GM20000 (cell line): ENCODE measurements around the gene CLEC6A.
A peak's percentile ranks its signal among the peaks of the same experiment; 100 is the strongest.
"Not testable (repeated sequence)": the region's sequence is repeated elsewhere in the genome, so short reads cannot be mapped to it uniquely, and the experiment has no call there.

Source experiments
- DNase-seq: peaks from one replicate; pipeline ENCODE4 v3.0.0; 2012; ENCODE audit warnings: low spot score
- TF ChIP-seq, protein P1 (sequence below): IDR thresholded peaks from 2 replicates; pipeline ENCODE4 v1.5.1; 2012; ENCODE audit warnings: mild to moderate bottlenecking, control low read depth; ENCODE audit errors: extremely low read depth, missing control alignments

CLEC6A gene

DNA sequence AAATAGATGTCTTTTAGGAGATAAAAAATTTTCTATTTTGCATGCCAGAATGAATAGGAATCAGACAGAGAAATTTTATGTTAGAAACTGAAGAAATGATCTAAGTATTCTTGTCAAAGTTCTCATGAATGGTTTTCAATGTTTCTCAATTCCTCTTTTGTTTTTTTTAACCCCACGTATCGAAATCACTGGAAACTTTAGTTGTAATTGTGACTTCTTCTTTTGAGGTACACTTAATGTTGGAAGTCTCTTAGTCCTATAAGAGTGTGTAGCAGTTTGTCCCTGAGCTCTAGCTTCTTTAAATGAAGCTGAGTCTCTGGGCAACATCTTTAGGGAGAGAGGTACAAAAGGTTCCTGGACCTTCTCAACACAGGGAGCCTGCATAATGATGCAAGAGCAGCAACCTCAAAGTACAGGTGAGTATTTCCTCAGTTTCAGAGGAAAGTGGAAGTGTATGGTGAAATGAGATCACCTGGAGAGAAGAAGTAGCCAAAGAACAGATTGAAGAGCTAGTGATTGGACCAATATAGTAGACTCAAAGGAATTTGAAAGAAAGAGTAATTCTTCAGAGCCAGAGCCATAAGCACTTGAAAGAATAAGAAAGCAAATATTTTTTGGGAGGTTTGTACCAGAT is at the start of gene CLEC6A:
Gene CLEC6A, plus strand, starts transcription at position 236 of the 634 bp plus-strand sequence. Its CDS starts 150 bp downstream, at position 386.
- TF ChIP-seq, protein P1, sequence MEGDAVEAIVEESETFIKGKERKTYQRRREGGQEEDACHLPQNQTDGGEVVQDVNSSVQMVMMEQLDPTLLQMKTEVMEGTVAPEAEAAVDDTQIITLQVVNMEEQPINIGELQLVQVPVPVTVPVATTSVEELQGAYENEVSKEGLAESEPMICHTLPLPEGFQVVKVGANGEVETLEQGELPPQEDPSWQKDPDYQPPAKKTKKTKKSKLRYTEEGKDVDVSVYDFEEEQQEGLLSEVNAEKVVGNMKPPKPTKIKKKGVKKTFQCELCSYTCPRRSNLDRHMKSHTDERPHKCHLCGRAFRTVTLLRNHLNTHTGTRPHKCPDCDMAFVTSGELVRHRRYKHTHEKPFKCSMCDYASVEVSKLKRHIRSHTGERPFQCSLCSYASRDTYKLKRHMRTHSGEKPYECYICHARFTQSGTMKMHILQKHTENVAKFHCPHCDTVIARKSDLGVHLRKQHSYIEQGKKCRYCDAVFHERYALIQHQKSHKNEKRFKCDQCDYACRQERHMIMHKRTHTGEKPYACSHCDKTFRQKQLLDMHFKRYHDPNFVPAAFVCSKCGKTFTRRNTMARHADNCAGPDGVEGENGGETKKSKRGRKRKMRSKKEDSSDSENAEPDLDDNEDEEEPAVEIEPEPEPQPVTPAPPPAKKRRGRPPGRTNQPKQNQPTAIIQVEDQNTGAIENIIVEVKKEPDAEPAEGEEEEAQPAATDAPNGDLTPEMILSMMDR = no peak
- DNase-seq = peak; percentile 7

DNA sequence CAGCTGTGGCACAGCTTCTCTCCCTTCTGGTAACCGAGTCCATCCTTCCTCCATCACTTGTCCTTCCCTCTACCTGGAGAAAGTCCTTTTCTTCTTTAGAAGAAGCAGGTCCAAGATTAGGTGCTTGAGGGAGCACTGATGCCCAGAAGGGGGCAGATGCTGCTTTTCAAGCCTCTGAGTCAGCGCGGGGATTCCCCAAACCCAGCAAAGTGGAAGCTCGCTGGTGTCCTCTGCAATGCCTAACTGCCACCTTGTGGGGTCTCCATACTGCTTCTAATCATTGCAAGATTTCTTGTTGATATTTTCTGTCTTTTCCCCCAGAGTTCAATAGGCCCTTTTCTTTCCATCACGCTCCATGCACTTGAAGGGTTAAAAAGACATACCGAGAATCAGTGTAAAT is 36.2 kb upstream of the CLEC6A start:
- DNase-seq = not testable (repeated sequence)

DNA sequence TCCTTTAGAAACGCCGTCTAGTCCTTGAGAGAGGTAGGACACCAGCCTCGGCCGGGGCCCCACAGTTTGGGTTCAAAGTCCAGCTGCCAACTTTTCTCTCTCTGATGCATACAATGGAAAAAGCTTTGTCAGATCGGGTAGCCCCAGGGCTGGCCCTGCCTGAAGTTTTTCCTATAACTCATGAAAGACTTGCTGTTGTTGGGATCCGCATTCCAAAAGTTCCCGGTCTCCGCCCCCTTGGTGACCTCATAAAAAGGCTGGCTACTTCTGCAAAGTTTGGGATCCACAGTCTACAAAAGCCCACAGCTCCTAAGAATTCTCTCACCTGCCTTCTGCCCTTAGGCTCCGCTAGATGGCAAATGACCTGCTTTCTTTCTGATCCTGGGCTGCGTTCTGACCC is 35.3 kb upstream of the CLEC6A start:
- TF ChIP-seq, protein P1 = no peak
- DNase-seq = no peak

DNA sequence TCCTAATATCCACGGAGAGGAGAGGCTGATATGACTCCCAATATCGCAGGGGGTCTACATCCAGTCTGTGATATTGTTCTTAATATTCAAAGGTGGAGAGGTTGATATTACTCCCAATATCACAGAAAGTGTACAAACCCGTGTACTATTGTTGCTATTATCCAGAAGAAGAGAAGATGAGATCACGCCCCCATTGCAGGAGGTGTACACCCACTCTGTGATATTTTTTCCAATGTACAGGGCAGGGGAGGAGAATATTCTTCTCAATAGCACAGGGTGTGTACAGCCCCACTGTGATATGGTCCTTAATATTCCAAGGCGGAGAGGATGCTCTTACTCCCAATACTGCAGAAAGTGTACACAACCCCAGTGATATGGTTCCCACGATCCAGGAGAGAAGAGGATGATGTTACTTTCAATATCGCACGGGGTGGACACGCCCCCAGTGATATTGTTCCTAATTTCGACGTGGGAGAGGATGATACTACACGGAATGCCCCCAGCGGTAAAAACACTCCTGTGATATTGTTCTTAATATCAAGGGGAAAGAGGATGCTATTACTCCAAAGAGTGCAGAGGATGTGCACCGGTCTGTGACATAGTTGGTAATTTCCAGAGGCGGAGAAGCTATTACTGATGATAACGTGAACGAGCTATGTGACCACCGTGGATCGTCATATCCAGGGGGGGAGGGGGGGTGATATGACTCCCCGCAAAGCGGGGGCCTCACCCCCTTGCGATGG is 11.1 kb upstream of the CLEC6A start:
- DNase-seq = not testable (repeated sequence)

DNA sequence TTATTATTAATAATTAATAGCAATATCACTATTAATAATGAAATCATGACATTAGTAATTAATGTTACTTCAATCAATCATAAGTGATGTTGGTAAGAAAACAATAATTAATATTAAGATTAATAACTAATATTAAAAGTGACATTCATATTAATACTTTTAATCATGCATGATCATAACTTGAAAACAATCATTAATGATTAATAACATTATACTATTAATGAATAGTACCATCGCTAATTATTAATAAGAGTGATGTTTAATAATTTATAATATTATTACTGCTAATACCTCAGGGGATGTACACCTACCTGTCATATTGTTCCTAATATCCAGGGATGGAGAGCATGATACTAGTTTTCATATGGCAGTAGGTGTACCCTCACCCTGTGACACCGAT is 10.0 kb upstream of the CLEC6A start:
- DNase-seq = no peak
- TF ChIP-seq, protein P1 = no peak

DNA sequence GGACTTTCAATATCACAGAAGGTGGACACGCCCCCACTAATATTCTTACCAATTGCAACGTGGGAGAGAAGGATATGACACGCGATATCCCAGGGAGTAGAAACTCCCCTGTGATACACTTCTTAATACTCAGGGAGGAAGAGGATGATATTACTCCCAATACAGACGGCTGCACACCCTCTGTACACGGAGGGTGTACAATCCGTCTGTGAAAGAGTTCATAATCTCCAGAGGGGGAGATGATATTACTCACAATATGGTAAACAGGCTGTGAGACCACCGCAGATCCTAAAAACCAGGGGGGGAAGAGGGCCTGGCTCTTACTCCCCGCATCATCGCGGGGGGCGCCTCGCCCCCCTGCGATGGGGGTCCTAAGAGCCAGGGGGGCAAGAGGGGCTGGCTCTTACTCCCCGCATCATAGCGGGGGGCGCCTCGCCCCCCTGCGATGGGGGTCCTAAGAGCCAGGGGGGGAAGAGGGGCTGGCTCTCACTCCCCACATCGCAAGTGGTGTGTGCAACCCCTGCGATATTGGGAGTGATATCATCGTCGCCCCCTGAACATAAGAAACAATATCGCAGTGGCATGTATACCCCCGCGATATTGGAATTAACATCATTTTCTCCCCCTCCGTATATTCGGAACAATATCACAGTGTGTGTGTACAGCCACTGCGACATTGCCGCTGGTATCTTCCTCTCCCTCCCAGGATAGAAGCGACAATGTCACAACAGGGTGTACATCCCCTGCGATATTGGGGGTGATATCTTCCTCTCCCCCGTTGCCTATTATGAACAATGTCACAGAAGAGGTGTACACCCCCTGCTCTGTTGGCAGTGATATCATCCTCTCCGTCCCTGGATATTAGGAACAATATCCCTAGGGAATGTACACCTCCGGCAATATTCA is 8.9 kb upstream of the CLEC6A start:
- TF ChIP-seq, protein P1 = no peak

DNA sequence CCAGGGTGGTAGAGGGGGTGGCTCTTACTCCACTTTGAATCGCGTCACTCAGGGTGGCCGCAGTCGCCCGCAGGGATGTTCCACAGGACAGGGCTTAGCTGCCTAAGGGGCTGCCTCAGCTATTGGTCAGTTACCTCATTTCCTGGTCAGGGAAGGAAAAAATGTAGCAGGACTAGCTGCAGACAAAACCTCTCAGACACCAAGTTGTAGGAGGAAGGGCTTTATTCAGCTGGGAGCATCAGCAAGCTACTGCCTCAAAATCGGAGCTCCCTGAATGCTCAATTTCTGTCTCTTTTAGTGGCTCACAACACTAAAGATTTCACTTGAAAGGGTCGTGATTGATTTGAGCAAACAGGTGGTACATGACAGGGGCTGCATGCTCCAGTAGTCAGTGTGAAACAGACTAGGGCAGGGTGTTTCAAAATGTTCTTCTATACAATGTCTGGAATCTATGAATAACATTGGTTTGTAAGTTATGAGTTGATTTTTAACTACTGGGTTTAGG is 6.4 kb upstream of the CLEC6A start:
- TF ChIP-seq, protein P1 = no peak
- DNase-seq = peak; percentile 26

More for the DNA sequence above, 8.9 kb upstream of the CLEC6A start:
- DNase-seq = no peak

DNA sequence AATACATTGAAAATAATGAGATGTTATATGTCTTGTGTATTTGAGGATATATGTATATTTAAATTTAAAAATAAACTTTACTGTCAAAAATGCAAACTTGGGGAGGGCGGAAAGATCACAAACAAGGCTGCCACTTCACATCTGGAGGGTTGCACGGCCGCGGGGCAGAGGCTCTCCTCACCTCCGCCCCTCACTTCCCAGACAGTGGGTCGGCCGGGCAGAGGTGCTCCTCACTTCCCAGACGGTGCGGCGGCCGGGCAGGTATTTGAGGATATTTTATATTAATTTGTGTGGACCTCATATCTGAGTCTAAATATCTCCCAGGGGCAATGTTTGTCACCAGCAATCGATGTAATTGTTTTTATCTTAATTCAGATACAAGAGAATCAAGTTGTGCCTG is 3.7 kb upstream of the CLEC6A start:
- TF ChIP-seq, protein P1 = no peak
- DNase-seq = no peak
